HCT116 (cell line): ENCODE data around the gene LLGL2. TPM values are rescaled to one million over a fixed set of nuclear protein-coding genes. Genes with fewer than 3 reads are reported as not detected.

ENCODE experiments used
- ATAC-seq: fragments of 200-7000 bp; cut with Tn5 transposase; 2 replicates; pipeline ENCODE4 v1.9.1; 2020; ENCODE audit warnings: mild to moderate bottlenecking, moderate library complexity
- BruUV-seq: library from RNA; stranded (reverse); fragments of 400-500 nt; replicated peaks from 2 replicates; lab custom pipeline; 2021; lab: Mats Ljungman, UMichigan
- CTCF ChIA-PET: fragments of 300-600 bp; sonication (Branson Sonifier 250); formaldehyde crosslinking; loops from one replicate; lab custom pipeline; 2021; ENCODE audit warnings: antibody characterized with exemption; lab: Charles Lee
- POLR2A ChIA-PET: fragments of 300-600, 350-600 bp; sonication (Branson Sonifier 250); formaldehyde crosslinking; loops from one replicate; lab custom pipeline; 2021; ENCODE audit warnings: antibody characterized with exemption; lab: Charles Lee
- RAD21 ChIA-PET, 2 experiments: fragments of 300-600 bp; sonication (Branson Sonifier 250); formaldehyde crosslinking; loops; one replicate each; lab custom pipeline; 2023; ENCODE audit warnings: low total read pairs in 2 of 2; ENCODE audit not compliant: uncharacterized antibody in 2 of 2, unreplicated experiment in 2 of 2, low non-redundant PET in 1 of 2; lab: Charles Lee
- DNase-seq: peaks from one replicate; pipeline ENCODE4 v3.0.0-alpha.2; 2010; ENCODE audit warnings: low read depth, low spot score
- H2AFZ ChIP-seq: fragments of 200-600 bp; shearing (Covaris generic), sonication (generic); 2 replicates; pipeline ENCODE4 v1.6.1; 2017; ENCODE audit warnings: low read depth, mixed run types, mixed read lengths, antibody characterized with exemption, low read length; ENCODE audit not compliant: poor library complexity, severe bottlenecking
- H3K27ac ChIP-seq: 2 replicates; pipeline ENCODE4 v1.5.1; 2012; ENCODE audit warnings: low read depth, low read length
- H3K27me3 ChIP-seq: fragments of 200-600 bp; sonication (generic); 2 replicates; pipeline ENCODE4 v1.6.1; 2016; ENCODE audit warnings: mixed run types, low read length, mixed read lengths; ENCODE audit not compliant: insufficient read depth
- H3K36me3 ChIP-seq, 2 experiments: fragments of 200-500 bp in 1 of 2; fragments of 200-600 bp in 1 of 2; sonication (Bioruptor generic) in 1 of 2; sonication (generic) in 1 of 2; 2 replicates each; pipeline versions ENCODE4 v1.5.1 to v1.6.1; 2014 to 2016; ENCODE audit warnings: low read length in 2 of 2, inconsistent platforms in 1 of 2, mixed read lengths in 1 of 2, mixed run types in 1 of 2; ENCODE audit not compliant: insufficient read depth in 2 of 2, control insufficient read depth in 1 of 2
- H3K4me1 ChIP-seq, 2 experiments: fragments of 200-600 bp in 1 of 2; sonication (generic) in 1 of 2; 2 replicates each; pipeline versions ENCODE4 v1.5.1 to v1.6.1; 2012 to 2017; ENCODE audit warnings: low read length in 2 of 2, inconsistent platforms in 1 of 2, mild to moderate bottlenecking in 1 of 2, mixed read lengths in 1 of 2, mixed run types in 1 of 2, moderate library complexity in 1 of 2; ENCODE audit not compliant: insufficient read depth in 2 of 2, control insufficient read depth in 1 of 2
- H3K4me2 ChIP-seq: fragments of 200-600 bp; sonication (generic); 2 replicates; pipeline ENCODE4 v1.6.1; 2017; ENCODE audit warnings: mixed run types, low read length, mixed read lengths
- H3K4me3 ChIP-seq, 2 experiments: fragments of 200-600 bp in 1 of 2; sonication (generic) in 1 of 2; replicated peaks in 1 of 2; 2 replicates each; pipeline ENCODE4 v1.5.1; 2011 to 2016; ENCODE audit warnings: low read length in 2 of 2, control low read depth in 1 of 2, low read depth in 1 of 2, mild to moderate bottlenecking in 1 of 2, mixed read lengths in 1 of 2, mixed run types in 1 of 2
- H3K79me2 ChIP-seq: fragments of 200-600 bp; sonication (generic); 2 replicates; pipeline ENCODE4 v1.6.1; 2017; ENCODE audit warnings: mild to moderate bottlenecking, mixed run types, low read length, moderate library complexity, mixed read lengths; ENCODE audit not compliant: insufficient read depth
- H3K9ac ChIP-seq: fragments of 200-600 bp; sonication (generic); 2 replicates; pipeline ENCODE4 v1.6.1; 2016; ENCODE audit warnings: low read length, mixed read lengths
- H3K9me2 ChIP-seq: fragments of 200-600 bp; sonication (generic), shearing (Covaris generic); 2 replicates; pipeline ENCODE4 v1.6.1; 2017; ENCODE audit warnings: mixed run types, mild to moderate bottlenecking, moderate library complexity; ENCODE audit not compliant: insufficient read depth
- H3K9me3 ChIP-seq, 2 experiments: fragments of 200-500 bp in 1 of 2; fragments of 200-600 bp in 1 of 2; sonication (Bioruptor generic) in 1 of 2; sonication (generic) in 1 of 2; 2 replicates each; pipeline ENCODE4 v1.6.1; 2014 to 2017; ENCODE audit warnings: low read length in 2 of 2, mixed read lengths in 2 of 2, inconsistent platforms in 1 of 2, low read depth in 1 of 2, mild to moderate bottlenecking in 1 of 2, mixed run types in 1 of 2, moderate library complexity in 1 of 2; ENCODE audit not compliant: control insufficient read depth in 1 of 2, insufficient read depth in 1 of 2
- H4K20me1 ChIP-seq: fragments of 200-600 bp; sonication (generic), shearing (Covaris generic); 2 replicates; pipeline ENCODE4 v1.6.1; 2017; ENCODE audit warnings: mixed run types, mild to moderate bottlenecking, moderate library complexity; ENCODE audit not compliant: insufficient read depth
- CBX3 ChIP-seq: IDR thresholded peaks from 2 replicates; pipeline ENCODE4 v1.6.1; 2012; ENCODE audit warnings: low read depth
- CEBPB ChIP-seq: IDR thresholded peaks from 2 replicates; pipeline ENCODE4 v1.6.1; 2012; ENCODE audit warnings: low read depth
- EGR1 ChIP-seq: IDR thresholded peaks from 2 replicates; pipeline ENCODE4 v1.6.1; 2012; ENCODE audit warnings: low read depth
- ELF1 ChIP-seq: IDR thresholded peaks from 2 replicates; pipeline ENCODE4 v1.6.1; 2012; ENCODE audit warnings: low read depth, borderline replicate concordance
- FOSL1 ChIP-seq: IDR thresholded peaks from 2 replicates; pipeline ENCODE4 v1.6.1; 2012; ENCODE audit warnings: low read depth
- JUND ChIP-seq: IDR thresholded peaks from 2 replicates; pipeline ENCODE4 v1.6.1; 2012
- POLR2A ChIP-seq: IDR thresholded peaks from 2 replicates; pipeline ENCODE4 v1.7.0; 2011; ENCODE audit warnings: borderline replicate concordance; ENCODE audit not compliant: insufficient read depth, insufficient read length; ENCODE audit errors: extremely low read depth
- POLR2AphosphoS5 ChIP-seq: IDR thresholded peaks from 2 replicates; pipeline ENCODE4 v1.6.1; 2011; ENCODE audit warnings: mild to moderate bottlenecking, low read depth, low read length, moderate library complexity
- RAD21 ChIP-seq: IDR thresholded peaks from 2 replicates; pipeline ENCODE4 v1.6.1; 2012; ENCODE audit warnings: low read depth, mild to moderate bottlenecking
- REST ChIP-seq: IDR thresholded peaks from 2 replicates; pipeline ENCODE4 v1.6.1; 2012; ENCODE audit warnings: low read depth
- SP1 ChIP-seq: IDR thresholded peaks from 2 replicates; pipeline ENCODE4 v1.6.1; 2012; ENCODE audit warnings: low read depth
- TCF7L2 ChIP-seq: IDR thresholded peaks from 2 replicates; pipeline ENCODE4 v1.7.0; 2011; ENCODE audit warnings: borderline replicate concordance, inconsistent platforms; ENCODE audit not compliant: insufficient read depth, insufficient read length; ENCODE audit errors: extremely low read depth
- YY1 ChIP-seq: IDR thresholded peaks from 2 replicates; pipeline ENCODE4 v1.6.1; 2011; ENCODE audit warnings: low read length, low read depth, moderate library complexity, mild to moderate bottlenecking; ENCODE audit not compliant: insufficient replicate concordance; ENCODE audit errors: extremely low read depth
- ZNF274 ChIP-seq: fragments of 200-500 bp; sonication (Bioruptor generic); IDR thresholded peaks from 2 replicates; pipeline ENCODE4 v1.6.1; 2014; ENCODE audit warnings: mild to moderate bottlenecking, low read depth, low read length, inconsistent platforms
- intact Hi-C: fragments of 100-400 bp; cut with micrococcal nuclease; formaldehyde crosslinking; loops from 2 replicates; pipeline ENCODE4 v1.10.0; 2022
- total RNA-seq: library from RNA; stranded (reverse); gene quantifications from one replicate; pipeline ENCODE4 v1.2.1, GENCODE V29; 2021; ENCODE audit not compliant: unreplicated experiment
- TF ChIP-seq, protein P1 (sequence below): IDR thresholded peaks from 2 replicates; pipeline ENCODE4 v1.6.1; 2012
- TF ChIP-seq, protein P2 (sequence below), 3 experiments: fragments of 200-600 bp in 1 of 3; sonication (generic) in 1 of 3; IDR thresholded peaks in 2 of 3; conservative IDR thresholded peaks in 1 of 3; 2 replicates each; pipeline ENCODE4 v1.5.1; 2012 to 2017; ENCODE audit warnings: low read depth in 2 of 3, low read length in 2 of 3, antibody characterized with exemption in 1 of 3, borderline replicate concordance in 1 of 3, control low read depth in 1 of 3, mild to moderate bottlenecking in 1 of 3, mixed read lengths in 1 of 3, mixed run types in 1 of 3, moderate library complexity in 1 of 3; ENCODE audit not compliant: insufficient read depth in 1 of 3
- TF ChIP-seq, protein P3 (sequence below): IDR thresholded peaks from 2 replicates; pipeline ENCODE4 v1.6.1; 2011; ENCODE audit warnings: mild to moderate bottlenecking, low read length, moderate library complexity; ENCODE audit not compliant: insufficient replicate concordance; ENCODE audit errors: extremely low read depth

LLGL2 gene
- total RNA-seq, 1 experiment from 2014 or later = 209 TPM

DNA sequence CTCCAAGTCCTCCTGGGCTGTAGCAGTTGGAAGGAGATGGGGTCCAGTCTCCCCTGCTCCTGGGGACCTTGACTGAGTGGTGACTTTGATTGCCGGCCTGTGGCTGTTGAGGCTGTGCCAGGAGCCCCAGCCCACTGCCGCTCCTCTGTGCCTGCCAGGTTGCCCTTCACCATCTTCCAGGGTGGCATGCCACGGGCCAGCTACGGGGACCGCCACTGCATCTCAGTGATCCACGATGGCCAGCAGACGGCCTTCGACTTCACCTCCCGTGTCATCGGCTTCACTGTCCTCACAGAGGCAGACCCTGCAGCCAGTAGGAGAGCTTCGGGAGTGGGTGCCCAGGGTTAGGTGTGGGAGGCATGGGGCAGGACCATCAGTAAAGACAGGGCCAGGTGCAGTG, 38.7 kb downstream of the LLGL2 start (continued):
- TF ChIP-seq ZNF274 (no peak), CBX3 (no peak), SP1 (no peak)
- TF ChIP-seq, protein P1, sequence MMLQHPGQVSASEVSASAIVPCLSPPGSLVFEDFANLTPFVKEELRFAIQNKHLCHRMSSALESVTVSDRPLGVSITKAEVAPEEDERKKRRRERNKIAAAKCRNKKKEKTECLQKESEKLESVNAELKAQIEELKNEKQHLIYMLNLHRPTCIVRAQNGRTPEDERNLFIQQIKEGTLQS = no peak

GRCh38 chr17:75565066-75565465, 39.6 kb downstream of the LLGL2 start:
- H3K4me2 ChIP-seq = no peak overlapping the region; the same call in 1 of the 2 replicates
- no peak overlapping the region for H3K4me3 ChIP-seq
- CTCF ChIA-PET = interaction anchor here (0.9 kb wide), 1 partner anchor 35 kb away, joined by 3 read pairs; no protein-coding TSS in a partner anchor
- H3K27ac ChIP-seq = no peak overlapping the region; the same call in 1 of the 2 replicates
- no TSS peak for BruUV-seq
- TF ChIP-seq ZNF274 (no peak), RAD21 (no peak), TCF7L2 (no peak), FOSL1 (no peak), POLR2AphosphoS5 (no peak), POLR2A (no peak), JUND (no peak), CEBPB (no peak), EGR1 (no peak), YY1 (no peak), REST (no peak), ELF1 (no peak)
- TF ChIP-seq, protein P2, sequence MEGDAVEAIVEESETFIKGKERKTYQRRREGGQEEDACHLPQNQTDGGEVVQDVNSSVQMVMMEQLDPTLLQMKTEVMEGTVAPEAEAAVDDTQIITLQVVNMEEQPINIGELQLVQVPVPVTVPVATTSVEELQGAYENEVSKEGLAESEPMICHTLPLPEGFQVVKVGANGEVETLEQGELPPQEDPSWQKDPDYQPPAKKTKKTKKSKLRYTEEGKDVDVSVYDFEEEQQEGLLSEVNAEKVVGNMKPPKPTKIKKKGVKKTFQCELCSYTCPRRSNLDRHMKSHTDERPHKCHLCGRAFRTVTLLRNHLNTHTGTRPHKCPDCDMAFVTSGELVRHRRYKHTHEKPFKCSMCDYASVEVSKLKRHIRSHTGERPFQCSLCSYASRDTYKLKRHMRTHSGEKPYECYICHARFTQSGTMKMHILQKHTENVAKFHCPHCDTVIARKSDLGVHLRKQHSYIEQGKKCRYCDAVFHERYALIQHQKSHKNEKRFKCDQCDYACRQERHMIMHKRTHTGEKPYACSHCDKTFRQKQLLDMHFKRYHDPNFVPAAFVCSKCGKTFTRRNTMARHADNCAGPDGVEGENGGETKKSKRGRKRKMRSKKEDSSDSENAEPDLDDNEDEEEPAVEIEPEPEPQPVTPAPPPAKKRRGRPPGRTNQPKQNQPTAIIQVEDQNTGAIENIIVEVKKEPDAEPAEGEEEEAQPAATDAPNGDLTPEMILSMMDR (IDR thresholded peaks at IDR 0.05 in 2 of 3, conservative IDR thresholded peaks at IDR 0.05 in 1 of 3; ENCODE audit: borderline replicate concordance in 1 of 3, insufficient read depth in 1 of 3, low read depth in 2 of 3, low read length in 2 of 3) = no peak
- TF ChIP-seq, protein P3, sequence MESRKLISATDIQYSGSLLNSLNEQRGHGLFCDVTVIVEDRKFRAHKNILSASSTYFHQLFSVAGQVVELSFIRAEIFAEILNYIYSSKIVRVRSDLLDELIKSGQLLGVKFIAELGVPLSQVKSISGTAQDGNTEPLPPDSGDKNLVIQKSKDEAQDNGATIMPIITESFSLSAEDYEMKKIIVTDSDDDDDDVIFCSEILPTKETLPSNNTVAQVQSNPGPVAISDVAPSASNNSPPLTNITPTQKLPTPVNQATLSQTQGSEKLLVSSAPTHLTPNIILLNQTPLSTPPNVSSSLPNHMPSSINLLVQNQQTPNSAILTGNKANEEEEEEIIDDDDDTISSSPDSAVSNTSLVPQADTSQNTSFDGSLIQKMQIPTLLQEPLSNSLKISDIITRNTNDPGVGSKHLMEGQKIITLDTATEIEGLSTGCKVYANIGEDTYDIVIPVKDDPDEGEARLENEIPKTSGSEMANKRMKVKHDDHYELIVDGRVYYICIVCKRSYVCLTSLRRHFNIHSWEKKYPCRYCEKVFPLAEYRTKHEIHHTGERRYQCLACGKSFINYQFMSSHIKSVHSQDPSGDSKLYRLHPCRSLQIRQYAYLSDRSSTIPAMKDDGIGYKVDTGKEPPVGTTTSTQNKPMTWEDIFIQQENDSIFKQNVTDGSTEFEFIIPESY = no peak
- ATAC-seq (peak; percentile 72), DNase-seq (no peak)
- H4K20me1 ChIP-seq = no peaks in the 10 kb centered on the region
- H3K36me3 ChIP-seq = peaks cover 14 to 30% of the 10 kb centered on the region in 2 experiments
- intact Hi-C loops = no loop called here
- no peak overlapping the region for H2AFZ ChIP-seq
- H3K9me2 ChIP-seq = no peaks in the 10 kb centered on the region
- POLR2A ChIA-PET = no interaction called here
- no peaks in the 10 kb centered on the region for H3K9me3 ChIP-seq
- RAD21 ChIA-PET = no interaction called here
- H3K9ac ChIP-seq = no peak overlapping the region
- H3K79me2 ChIP-seq = no peaks in the 10 kb centered on the region
- no peaks in the 10 kb centered on the region for H3K27me3 ChIP-seq
- peaks cover 8 to 9% of the 10 kb centered on the region in 2 experiments; a peak in 3 of 4 replicates for H3K4me1 ChIP-seq
